Loucy (cell line): ENCODE data around the gene HIRIP3.

Experiments used
- H2AFZ ChIP-seq: fragments of 200-600 bp; sonication (generic); 2 replicates; pipeline ENCODE4 v1.6.0; 2016; ENCODE audit warnings: antibody characterized with exemption, mild to moderate bottlenecking, low read length, moderate library complexity
- H3F3A ChIP-seq: fragments of 200-600 bp; 2 replicates; pipeline ENCODE4 v1.6.0; 2016; ENCODE audit warnings: antibody characterized with exemption, low read depth, mild to moderate bottlenecking
- H3K27me3 ChIP-seq: fragments of 200-600 bp; sonication (generic); 2 replicates; pipeline ENCODE4 v1.6.1; 2014; ENCODE audit warnings: low read length, mild to moderate bottlenecking; ENCODE audit not compliant: insufficient read depth, poor library complexity, severe bottlenecking
- H3K36me3 ChIP-seq: fragments of 200-600 bp; sonication (generic); 2 replicates; pipeline ENCODE4 v1.6.1; 2016; ENCODE audit warnings: low read length; ENCODE audit not compliant: insufficient read depth
- H3K4me1 ChIP-seq: fragments of 200-600 bp; sonication (generic); 2 replicates; pipeline ENCODE4 v1.5.1; 2014; ENCODE audit warnings: low read length, mild to moderate bottlenecking; ENCODE audit not compliant: insufficient read depth, poor library complexity, severe bottlenecking
- H3K4me2 ChIP-seq: fragments of 200-600 bp; sonication (generic); 2 replicates; pipeline ENCODE4 v1.6.0; 2014; ENCODE audit warnings: antibody characterized with exemption, low read length, low read depth, mild to moderate bottlenecking; ENCODE audit not compliant: poor library complexity, severe bottlenecking
- H3K4me3 ChIP-seq: fragments of 200-600 bp; sonication (generic); 2 replicates; pipeline ENCODE4 v1.5.1; 2014; ENCODE audit warnings: low read length, mild to moderate bottlenecking, mixed read lengths; ENCODE audit not compliant: poor library complexity, severe bottlenecking
- H3K79me2 ChIP-seq: fragments of 200-600 bp; sonication (generic); 2 replicates; pipeline ENCODE4 v1.6.1; 2014; ENCODE audit warnings: low read length; ENCODE audit not compliant: insufficient read depth
- H3K9ac ChIP-seq: fragments of 200-600 bp; sonication (generic); 2 replicates; pipeline ENCODE4 v1.6.0; 2014; ENCODE audit warnings: mild to moderate bottlenecking, low read depth, low read length, moderate library complexity; ENCODE audit not compliant: poor library complexity, severe bottlenecking
- H3K9me2 ChIP-seq: fragments of 200-600 bp; sonication (generic); replicated peaks from 2 replicates; pipeline ENCODE4 v1.6.1; 2016; ENCODE audit warnings: low read depth, low read length, mixed read lengths
- H3K9me3 ChIP-seq: fragments of 200-600 bp; sonication (generic); 2 replicates; pipeline ENCODE4 v1.6.1; 2014; ENCODE audit warnings: mild to moderate bottlenecking, antibody characterized with exemption, low read length, low read depth; ENCODE audit not compliant: insufficient read depth
- H4K20me1 ChIP-seq: fragments of 200-600 bp; sonication (generic); 2 replicates; pipeline ENCODE4 v1.6.0; 2014; ENCODE audit warnings: antibody characterized with exemption, low read length, mild to moderate bottlenecking; ENCODE audit not compliant: insufficient read depth, poor library complexity, severe bottlenecking
- CTCF ChIP-seq: fragments of 200-600 bp; sonication (generic); conservative IDR thresholded peaks from 2 replicates; pipeline ENCODE4 v1.5.1; 2014; ENCODE audit warnings: mild to moderate bottlenecking, antibody characterized with exemption, low read length
- EZH2phosphoT487 ChIP-seq: fragments of 200-600 bp; IDR thresholded peaks from 2 replicates; pipeline ENCODE4 v1.6.1; 2018; ENCODE audit warnings: antibody characterized with exemption, mild to moderate bottlenecking, moderate library complexity, borderline replicate concordance

The HIRIP3 gene

DNA sequence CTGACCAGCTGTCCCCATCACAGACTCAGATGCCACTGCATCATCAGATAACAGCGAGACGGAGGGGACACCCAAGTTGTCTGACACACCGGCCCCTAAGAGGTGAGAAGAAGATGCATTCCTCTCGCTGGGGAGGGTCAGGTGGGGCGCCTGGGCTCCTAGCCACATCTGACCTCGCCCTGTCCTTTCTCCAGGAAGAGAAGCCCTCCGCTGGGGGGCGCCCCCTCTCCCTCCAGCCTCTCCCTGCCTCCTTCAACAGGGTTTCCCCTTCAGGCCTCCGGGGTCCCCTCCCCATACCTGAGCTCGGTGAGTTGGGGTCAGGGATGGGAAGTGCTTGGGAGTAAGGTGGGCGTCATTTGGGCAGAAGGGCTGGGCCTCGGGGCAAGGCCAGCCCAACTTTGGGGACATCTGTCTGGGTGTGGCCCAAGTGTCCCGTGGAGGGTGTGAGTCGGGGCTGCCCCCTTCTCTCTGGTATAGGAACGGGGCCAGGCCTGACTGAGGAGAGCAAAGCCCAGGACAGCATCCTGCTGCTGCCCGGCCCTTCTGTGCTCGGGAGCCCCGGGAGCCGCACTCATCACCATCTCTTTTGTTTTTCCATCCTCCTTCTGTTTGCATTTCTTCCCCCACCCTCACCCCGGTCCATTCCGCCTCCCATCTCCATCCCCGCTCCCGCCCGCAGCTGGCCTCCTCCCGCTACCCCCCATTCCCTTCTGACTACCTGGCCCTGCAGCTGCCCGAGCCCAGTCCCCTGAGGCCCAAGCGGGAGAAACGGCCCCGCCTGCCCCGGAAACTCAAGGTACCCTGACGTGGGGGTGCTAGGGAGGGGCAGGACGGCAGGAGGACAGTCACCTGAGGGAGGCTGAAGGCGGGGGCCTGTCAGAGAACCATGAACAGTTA, 5.6 kb upstream of the HIRIP3 start:
- no peak overlapping the region for H2AFZ ChIP-seq
- peaks cover 18% of the 10 kb centered on the region for H3K79me2 ChIP-seq
- TF ChIP-seq CTCF: no peak
- TF ChIP-seq EZH2phosphoT487: no peak
- H3K4me2 ChIP-seq: no peak overlapping the region
- H3F3A ChIP-seq: no peaks in the 10 kb centered on the region
- no peaks in the 10 kb centered on the region for H3K27me3 ChIP-seq
- no peaks in the 10 kb centered on the region for H3K9me3 ChIP-seq
- H3K9ac ChIP-seq: no peak overlapping the region
- peaks cover 6% of the 10 kb centered on the region for H3K4me1 ChIP-seq
- H3K9me2 ChIP-seq: no peaks in the 10 kb centered on the region
- H4K20me1 ChIP-seq: peaks cover 2% of the 10 kb centered on the region
- H3K4me3 ChIP-seq: no peak overlapping the region
- no peaks in the 10 kb centered on the region for H3K36me3 ChIP-seq

- H3K4me2 ChIP-seq: no peak overlapping the region
- peaks cover 25% of the 10 kb centered on the region for H3K79me2 ChIP-seq
- no peak overlapping the region for H2AFZ ChIP-seq
- TF ChIP-seq EZH2phosphoT487 (no peak), CTCF (no peak)
- no peaks in the 10 kb centered on the region for H3K9me2 ChIP-seq
- no peak overlapping the region for H3K9ac ChIP-seq
- H3K27me3 ChIP-seq: no peaks in the 10 kb centered on the region
- no peaks in the 10 kb centered on the region for H3F3A ChIP-seq
- no peak overlapping the region for H3K4me3 ChIP-seq
- peaks cover 3% of the 10 kb centered on the region for H4K20me1 ChIP-seq
- no peaks in the 10 kb centered on the region for H3K9me3 ChIP-seq
- peaks cover 10% of the 10 kb centered on the region for H3K4me1 ChIP-seq
- H3K36me3 ChIP-seq: no peaks in the 10 kb centered on the region
These were observed 4.2 kb upstream of the HIRIP3 start for GRCh38 chr16:29999605-30000004.

GRCh38 chr16:29996766-29997250, 1.4 kb upstream of the HIRIP3 start:
- TF ChIP-seq EZH2phosphoT487: no peak
- 0 out of 2 replicates have a peak, but pooled peaks have one; percentile 10 for TF ChIP-seq CTCF
- H3K9me2 ChIP-seq: no peaks in the 10 kb centered on the region
- H3K4me3 ChIP-seq: peak overlapping the region; percentile 97
- H3K27me3 ChIP-seq: no peaks in the 10 kb centered on the region
- peaks cover 36% of the 10 kb centered on the region for H3K79me2 ChIP-seq
- H3K4me1 ChIP-seq: peaks cover 19% of the 10 kb centered on the region
- peak overlapping the region; percentile 97 for H2AFZ ChIP-seq
- H3K9me3 ChIP-seq: no peaks in the 10 kb centered on the region
- H3K4me2 ChIP-seq: peak overlapping the region; percentile 84
- peak overlapping the region; percentile 98 for H3K9ac ChIP-seq
- no peaks in the 10 kb centered on the region for H3F3A ChIP-seq
- H4K20me1 ChIP-seq: peaks cover 11% of the 10 kb centered on the region
- H3K36me3 ChIP-seq: peaks cover 10% of the 10 kb centered on the region; the same call in 1 of the 2 replicates
